ENCODE data around the gene NFATC4. TPM values are rescaled to one million over a fixed set of nuclear protein-coding genes. Genes with fewer than 3 reads are reported as not detected.

Gene NFATC4
- total and polyA plus RNA-seq, 2 of the 4 experiments (the other 2 are of a cell fraction) = 15.6 to 35.8 TPM

GRCh38 chr14:24362241-24362960, 5.6 kb upstream of the NFATC4 start (continued):
- no peak for TF ChIP-seq RCOR1 (IDR thresholded peaks at IDR 0.05; ENCODE audit: insufficient replicate concordance, low read length)
- TF ChIP-seq MAFK (IDR thresholded peaks at IDR 0.05; ENCODE audit: low read depth, low read length) = no peak

GRCh38 chr14:24363401-24363800, 4.6 kb upstream of the NFATC4 start:
- Histone ChIP-seq H4K20me1 (ENCODE audit: insufficient read depth, low read length) (no peaks in the 10 kb centered on the region; the same call in 1 of the 2 replicates), H3K36me3 (ENCODE audit: control insufficient read depth, insufficient read depth, low read length) (no peaks in the 10 kb centered on the region), H3K14ac (replicated peaks; ENCODE audit: low read depth, low read length) (no peak overlapping the region), H3K9me3 (ENCODE audit: control insufficient read depth, insufficient read depth, low read length) (no peaks in the 10 kb centered on the region), H4K91ac (ENCODE audit: insufficient read depth, low read depth, low read length) (no peak overlapping the region), H3K56ac (ENCODE audit: extremely low read depth, insufficient read depth, low read length) (no peak overlapping the region), H4K5ac (ENCODE audit: low read depth, low read length) (no peak overlapping the region), H3K27me3 (ENCODE audit: control insufficient read depth, insufficient read depth, low read length) (no peaks in the 10 kb centered on the region), H2BK15ac (ENCODE audit: low read depth, low read length) (no peak overlapping the region), H3K9ac (ENCODE audit: low read depth, low read length) (no peak overlapping the region), H3K79me1 (ENCODE audit: low read depth in 1 of 2, low read length in 2 of 2) (peaks cover 2 to 7% of the 10 kb centered on the region in 2 experiments; a peak in 2 of 4 replicates), H4K8ac (ENCODE audit: low read depth in 2 of 2, low read length in 2 of 2) (no peak overlapping the region), H2AK5ac (ENCODE audit: low read depth, low read length) (no peak overlapping the region), H3K4ac (ENCODE audit: low read depth, low read length) (no peak overlapping the region), H2BK20ac (ENCODE audit: low read depth, low read length) (no peak overlapping the region), H3K4me1 (ENCODE audit: control insufficient read depth, insufficient read depth, low read length) (peaks cover 9% of the 10 kb centered on the region), H3K27ac (ENCODE audit: insufficient read depth, low read length) (no peak overlapping the region), H3K4me3 (ENCODE audit: insufficient read depth, low read depth, low read length) (no peak overlapping the region), H2AFZ (replicated peaks; ENCODE audit: low read length, poor library complexity) (no peak overlapping the region), H3K23ac (ENCODE audit: low read depth, low read length) (no peak overlapping the region), H3K18ac (ENCODE audit: low read depth, low read length) (no peak overlapping the region), H2AK9ac (replicated peaks; ENCODE audit: low read depth, low read length, poor library complexity) (no peak overlapping the region), H2BK120ac (ENCODE audit: low read depth, low read length) (no peak overlapping the region), H3K9me1 (ENCODE audit: insufficient read depth, low read length) (peaks cover 4% of the 10 kb centered on the region; the same call in 1 of the 2 replicates), H3K4me2 (ENCODE audit: low read depth, low read length) (no peak overlapping the region), H2BK5ac (ENCODE audit: low read depth, low read length, poor library complexity, severe bottlenecking) (no peak overlapping the region)
- dilution Hi-C loops (cut with HindIII; ENCODE audit: low sequenced_read_pairs, unreplicated experiment) (no loop called here), intact Hi-C loops (cut with micrococcal nuclease) (no loop called here), in situ Hi-C loops (cut with MboI; ENCODE audit: low sequenced_read_pairs) (loop anchor here (10.0 kb wide), 1 partner anchor 71 kb away; no protein-coding TSS in a partner anchor)
- no TSS peak for BruUV-seq (replicated peaks)
- DNase-seq (no peak), ATAC-seq (ENCODE audit: low read depth) (no peak)
- CTCF ChIA-PET = interaction anchor here (0.9 to 3.0 kb wide), 2 partner anchors 30 to 68 kb away, joined by 3 to 13 read pairs; no protein-coding TSS in a partner anchor
- no peak for TF ChIP-seq USF2 (IDR thresholded peaks at IDR 0.05; ENCODE audit: low read depth, low read length)
- TF ChIP-seq MAFK (IDR thresholded peaks at IDR 0.05; ENCODE audit: low read depth, low read length) = no peak
- no peak for TF ChIP-seq MXI1 (IDR thresholded peaks at IDR 0.05; ENCODE audit: borderline replicate concordance, low read depth, low read length)
- TF ChIP-seq NFE2L2 (IDR thresholded peaks at IDR 0.05; ENCODE audit: low read depth, low read length) = no peak
- TF ChIP-seq ELK1 (IDR thresholded peaks at IDR 0.05; ENCODE audit: borderline replicate concordance, low read depth, low read length) = no peak
- TF ChIP-seq RFX5 (IDR thresholded peaks at IDR 0.05; ENCODE audit: low read depth, low read length) = no peak
- no peak for TF ChIP-seq POLR2A (IDR thresholded peaks at IDR 0.05; ENCODE audit: low read depth, low read length)
- TF ChIP-seq CTCF (conservative IDR thresholded peaks at IDR 0.05; ENCODE audit: low read depth, low read length) = no peak
- no peak for TF ChIP-seq RCOR1 (IDR thresholded peaks at IDR 0.05; ENCODE audit: insufficient replicate concordance, low read length)
- no peak for TF ChIP-seq RAD21 (IDR thresholded peaks at IDR 0.05; ENCODE audit: low read length)
- POLR2A ChIA-PET (ENCODE audit: unreplicated experiment) = no interaction called here
- no CpG with 5 or more reads among the region's 5 CpGs for WGBS, 2 experiments (ENCODE audit: extremely low coverage in 2 of 2, insufficient read length in 1 of 2)

Measured in IMR-90 (cell line).